ENCODE results near the gene KYNU.

DNA sequence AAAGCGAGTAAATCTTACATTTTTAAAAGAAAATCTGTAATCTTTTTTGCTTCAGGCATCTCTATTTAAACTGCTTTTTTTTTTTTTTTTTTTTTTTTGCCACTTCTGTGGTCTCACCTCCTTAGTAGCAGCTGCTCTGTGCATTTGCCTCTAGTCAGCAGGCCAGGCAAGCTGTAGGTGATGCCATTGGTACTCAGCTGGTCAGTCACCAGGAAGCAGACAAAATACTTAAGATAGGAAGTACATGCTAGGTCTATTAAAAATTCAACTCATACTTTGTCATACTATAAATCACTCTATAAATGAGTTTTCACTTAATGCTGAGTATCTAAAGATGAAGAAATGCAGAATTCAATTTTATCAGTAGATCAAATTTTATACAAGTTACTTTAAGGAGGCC lies 83.7 kb downstream of the KYNU start:
- TF ChIP-seq CTCF (IDR thresholded peaks at IDR 0.05; ENCODE audit: low read depth, low read length, poor library complexity, severe bottlenecking) = no peak
- no peak for TF ChIP-seq EZH2phosphoT487 (IDR thresholded peaks at IDR 0.05; ENCODE audit: borderline replicate concordance, low read length)
